HG03520 (cell line): ENCODE data around the gene TLX2.
"Not testable (repeated sequence)": the region's sequence is repeated elsewhere in the genome, so short reads cannot be mapped to it uniquely, and the experiment has no call there.

Experiments used
- ATAC-seq: cut with Tn5 transposase; IDR thresholded peaks from one replicate; pipeline ENCODE4 v1.9.1; 2021; ENCODE audit warnings: mild to moderate bottlenecking, moderate library complexity; ENCODE audit not compliant: unreplicated experiment

TLX2 gene

GRCh38 chr2:74553892-74554819, 39.9 kb downstream of the TLX2 start, which contains the start of the genes DOK1 and LOXL3:
TSS of gene DOK1 (plus strand) at chr2:74554720. CDS start at chr2:74554755, 35 bp downstream.
TSS of gene LOXL3 (minus strand) at chr2:74553942. CDS start at chr2:74552634, 1,308 bp downstream.
- ATAC-seq: peak; percentile 43

- ATAC-seq: peak; percentile 33
Measured at GRCh38 chr2:74554820-74555531, 40.7 kb downstream of the TLX2 start.

GRCh38 chr2:74555610-74556103, 41.4 kb downstream of the TLX2 start:
- ATAC-seq: no peak

GRCh38 chr2:74556159-74556558, 41.9 kb downstream of the TLX2 start:
- ATAC-seq: no peak

- ATAC-seq: no peak
Measured at GRCh38 chr2:74556831-74557370, 42.7 kb downstream of the TLX2 start.

GRCh38 chr2:74558284-74559230, 44.3 kb downstream of the TLX2 start:
- ATAC-seq: no peak

- ATAC-seq: no peak
Measured at GRCh38 chr2:74559912-74560311, 45.7 kb downstream of the TLX2 start.

GRCh38 chr2:74560591-74560990, 46.3 kb downstream of the TLX2 start:
- no peak for ATAC-seq

- ATAC-seq: not testable (repeated sequence)
Measured at GRCh38 chr2:74561022-74561421, 46.8 kb downstream of the TLX2 start.

GRCh38 chr2:74562126-74562775, 48.0 kb downstream of the TLX2 start:
- ATAC-seq: no peak

- no peak for ATAC-seq
Measured at GRCh38 chr2:74564222-74564621, 50.0 kb downstream of the TLX2 start.

GRCh38 chr2:74566076-74566753, 52.0 kb downstream of the TLX2 start:
- no peak for ATAC-seq

- no peak for ATAC-seq
Measured at GRCh38 chr2:74566754-74567085, 52.5 kb downstream of the TLX2 start.
